Measurements from ENCODE around the gene ZBTB43.

DNA sequence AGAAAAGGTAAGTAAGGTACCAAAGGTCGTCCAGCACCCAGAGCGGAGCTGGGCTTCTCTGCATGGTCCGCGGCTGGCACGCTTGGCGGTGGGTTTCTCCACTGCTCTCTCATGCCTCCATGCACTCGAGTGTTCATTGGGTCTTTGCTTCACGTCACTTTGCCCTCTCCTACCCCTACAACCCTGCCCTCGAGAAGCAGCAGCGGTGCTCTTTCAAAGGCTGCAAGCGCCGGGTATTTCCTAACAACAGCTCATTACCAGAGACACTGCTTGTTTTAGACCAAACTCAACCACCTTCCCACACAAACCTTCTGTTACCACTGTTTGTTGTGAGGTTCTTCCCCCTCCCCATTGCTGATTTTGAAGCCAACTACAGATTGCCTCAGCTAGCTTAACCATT lies 34.1 kb downstream of the ZBTB43 start:
- TF ChIP-seq CTCF (IDR thresholded peaks at IDR 0.05; ENCODE audit: low read depth, low read length, missing input control) = no peak
- TF ChIP-seq EGR1 (IDR thresholded peaks at IDR 0.05; ENCODE audit: low read depth in 2 of 2) = no peak
- TF ChIP-seq, protein P1, sequence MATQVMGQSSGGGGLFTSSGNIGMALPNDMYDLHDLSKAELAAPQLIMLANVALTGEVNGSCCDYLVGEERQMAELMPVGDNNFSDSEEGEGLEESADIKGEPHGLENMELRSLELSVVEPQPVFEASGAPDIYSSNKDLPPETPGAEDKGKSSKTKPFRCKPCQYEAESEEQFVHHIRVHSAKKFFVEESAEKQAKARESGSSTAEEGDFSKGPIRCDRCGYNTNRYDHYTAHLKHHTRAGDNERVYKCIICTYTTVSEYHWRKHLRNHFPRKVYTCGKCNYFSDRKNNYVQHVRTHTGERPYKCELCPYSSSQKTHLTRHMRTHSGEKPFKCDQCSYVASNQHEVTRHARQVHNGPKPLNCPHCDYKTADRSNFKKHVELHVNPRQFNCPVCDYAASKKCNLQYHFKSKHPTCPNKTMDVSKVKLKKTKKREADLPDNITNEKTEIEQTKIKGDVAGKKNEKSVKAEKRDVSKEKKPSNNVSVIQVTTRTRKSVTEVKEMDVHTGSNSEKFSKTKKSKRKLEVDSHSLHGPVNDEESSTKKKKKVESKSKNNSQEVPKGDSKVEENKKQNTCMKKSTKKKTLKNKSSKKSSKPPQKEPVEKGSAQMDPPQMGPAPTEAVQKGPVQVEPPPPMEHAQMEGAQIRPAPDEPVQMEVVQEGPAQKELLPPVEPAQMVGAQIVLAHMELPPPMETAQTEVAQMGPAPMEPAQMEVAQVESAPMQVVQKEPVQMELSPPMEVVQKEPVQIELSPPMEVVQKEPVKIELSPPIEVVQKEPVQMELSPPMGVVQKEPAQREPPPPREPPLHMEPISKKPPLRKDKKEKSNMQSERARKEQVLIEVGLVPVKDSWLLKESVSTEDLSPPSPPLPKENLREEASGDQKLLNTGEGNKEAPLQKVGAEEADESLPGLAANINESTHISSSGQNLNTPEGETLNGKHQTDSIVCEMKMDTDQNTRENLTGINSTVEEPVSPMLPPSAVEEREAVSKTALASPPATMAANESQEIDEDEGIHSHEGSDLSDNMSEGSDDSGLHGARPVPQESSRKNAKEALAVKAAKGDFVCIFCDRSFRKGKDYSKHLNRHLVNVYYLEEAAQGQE (IDR thresholded peaks at IDR 0.05) = no peak
- TF ChIP-seq YY1 (IDR thresholded peaks at IDR 0.05) = no peak
